KBM-7 (cell line): ENCODE results near the gene NOC2L.
"Not testable (repeated sequence)": the region's sequence is repeated elsewhere in the genome, so short reads cannot be mapped to it uniquely, and the experiment has no call there.

Experiments
- DNase-seq: peaks from one replicate; pipeline ENCODE4 v3.0.0-alpha.2; 2015
- in situ Hi-C: fragments of 300-500 bp; cut with MboI; formaldehyde crosslinking; loops from 2 replicates; pipeline ENCODE4 v1.14.3; 2020; ENCODE audit warnings: low sequenced_read_pairs, low pct_unique_long_range_greater_than_20kb, mixed read lengths

NOC2L gene

DNA sequence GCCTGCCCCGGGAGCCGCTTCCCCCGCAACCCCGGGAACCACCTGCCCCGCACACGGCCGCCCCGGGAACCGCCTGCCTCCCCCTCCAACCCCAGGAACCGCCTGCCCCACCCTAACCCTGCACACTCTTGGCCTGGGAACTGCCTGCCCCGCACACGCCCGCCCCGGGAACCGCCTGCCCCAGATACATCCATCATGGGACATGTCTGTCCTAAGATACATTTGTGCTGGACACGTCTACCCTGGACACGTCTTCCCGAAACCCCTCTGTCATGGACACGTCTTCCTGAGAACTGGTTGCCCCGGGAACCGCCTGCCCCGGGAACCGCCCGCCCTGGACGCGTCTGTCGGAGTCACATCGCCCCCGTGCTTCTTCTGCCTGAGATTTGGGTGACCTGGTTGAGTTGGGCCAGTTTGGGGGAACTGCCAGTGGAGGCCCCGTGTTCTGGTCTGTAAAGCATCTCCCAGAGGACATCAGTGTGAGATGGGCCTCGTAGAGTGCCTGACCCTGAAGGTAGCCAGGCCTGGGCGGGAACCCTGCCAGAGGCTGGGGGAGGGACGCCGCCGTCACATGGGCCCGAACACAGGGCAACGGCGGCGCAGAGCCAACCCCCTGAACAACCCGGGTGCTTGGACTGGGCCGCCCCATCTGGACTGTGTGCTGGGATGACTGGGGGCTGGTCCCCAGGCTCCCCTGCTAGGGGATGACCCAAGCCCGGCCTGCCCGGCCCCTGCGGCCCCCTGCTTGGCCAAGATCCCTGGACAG is 19.2 kb upstream of the NOC2L start:
- in situ Hi-C loops: no loop called here
- no peak for DNase-seq

DNA sequence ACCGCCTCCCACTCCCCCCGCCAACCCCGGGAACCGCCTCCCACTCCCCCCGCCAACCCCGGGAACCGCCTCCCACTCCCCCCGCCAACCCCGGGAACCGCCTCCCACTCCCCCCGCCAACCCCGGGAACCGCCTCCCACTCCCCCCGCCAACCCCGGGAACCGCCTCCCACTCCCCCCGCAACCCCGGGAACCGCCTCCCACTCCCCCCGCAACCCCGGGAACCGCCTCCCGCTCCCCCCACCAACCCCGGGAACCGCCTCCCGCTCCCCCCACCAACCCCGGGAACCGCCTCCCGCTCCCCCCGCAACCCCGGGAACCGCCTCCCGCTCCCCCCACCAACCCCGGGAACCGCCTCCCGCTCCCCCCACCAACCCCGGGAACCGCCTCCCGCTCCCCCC is 17.7 kb upstream of the NOC2L start:
- in situ Hi-C loops: not testable (repeated sequence)

DNA sequence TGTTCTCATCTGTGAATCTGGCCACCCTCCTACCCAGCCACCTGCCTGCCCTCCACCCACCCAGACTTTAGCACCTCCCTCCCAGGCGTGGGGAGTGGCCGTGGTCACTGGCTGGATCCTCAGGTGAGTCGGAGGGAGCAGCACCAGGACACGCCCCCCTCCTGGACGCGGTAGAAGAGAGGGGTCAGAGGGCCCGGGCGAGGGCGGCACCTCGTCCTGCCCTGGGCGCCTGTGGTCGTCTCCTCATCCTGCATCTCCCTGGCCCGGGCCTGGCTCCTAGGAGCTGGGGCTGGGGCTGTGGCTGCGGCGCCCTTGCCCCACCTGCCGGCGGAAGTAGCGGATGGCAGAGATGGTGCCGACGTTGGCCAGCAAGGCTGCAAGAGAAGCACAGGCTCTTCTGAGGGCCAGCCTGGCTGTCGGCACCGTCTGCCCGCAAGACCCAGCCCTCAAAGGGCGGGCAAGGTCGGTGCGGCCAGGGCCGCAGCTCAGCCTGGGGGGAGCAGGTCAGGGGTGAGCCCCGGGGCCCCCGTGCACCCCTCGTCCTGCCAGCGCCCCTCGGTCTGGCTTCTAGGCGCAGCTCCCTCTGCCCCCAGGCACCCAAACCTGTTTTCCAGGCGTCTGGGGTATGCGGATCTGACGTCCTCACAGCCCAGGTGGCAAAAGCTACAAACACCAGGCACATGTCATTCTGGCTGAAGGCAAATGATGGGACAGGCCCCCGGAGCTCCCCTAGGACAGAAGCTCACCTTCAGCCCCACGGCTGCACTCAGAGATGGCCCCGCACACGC is 17.0 kb upstream of the NOC2L start:
- in situ Hi-C loops: no loop called here
- peak; percentile 78 for DNase-seq

More for the DNA sequence above, 17.7 kb upstream of the NOC2L start:
- DNase-seq: not testable (repeated sequence)

DNA sequence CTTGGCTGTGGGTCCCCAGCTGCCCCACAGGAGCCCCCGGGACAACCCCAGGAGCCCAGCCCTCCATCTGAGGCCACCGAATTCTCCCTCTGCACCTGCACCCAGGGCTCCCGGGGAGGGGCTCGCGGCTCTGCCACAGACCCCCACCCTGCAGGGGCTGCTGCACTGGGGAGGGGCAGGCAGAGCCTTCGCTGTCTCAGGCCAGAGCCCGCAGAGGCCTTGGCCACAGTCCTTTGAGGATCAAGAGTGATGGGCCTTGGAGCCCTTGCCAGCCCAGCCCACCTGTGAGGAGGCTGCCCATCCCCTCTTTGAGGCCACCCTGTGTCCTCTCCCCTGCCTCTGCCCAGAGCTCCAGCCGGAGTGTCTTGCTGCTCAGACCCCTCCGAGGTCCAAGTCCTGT is 16.3 kb upstream of the NOC2L start:
- no peak for DNase-seq
- in situ Hi-C loops: no loop called here

DNA sequence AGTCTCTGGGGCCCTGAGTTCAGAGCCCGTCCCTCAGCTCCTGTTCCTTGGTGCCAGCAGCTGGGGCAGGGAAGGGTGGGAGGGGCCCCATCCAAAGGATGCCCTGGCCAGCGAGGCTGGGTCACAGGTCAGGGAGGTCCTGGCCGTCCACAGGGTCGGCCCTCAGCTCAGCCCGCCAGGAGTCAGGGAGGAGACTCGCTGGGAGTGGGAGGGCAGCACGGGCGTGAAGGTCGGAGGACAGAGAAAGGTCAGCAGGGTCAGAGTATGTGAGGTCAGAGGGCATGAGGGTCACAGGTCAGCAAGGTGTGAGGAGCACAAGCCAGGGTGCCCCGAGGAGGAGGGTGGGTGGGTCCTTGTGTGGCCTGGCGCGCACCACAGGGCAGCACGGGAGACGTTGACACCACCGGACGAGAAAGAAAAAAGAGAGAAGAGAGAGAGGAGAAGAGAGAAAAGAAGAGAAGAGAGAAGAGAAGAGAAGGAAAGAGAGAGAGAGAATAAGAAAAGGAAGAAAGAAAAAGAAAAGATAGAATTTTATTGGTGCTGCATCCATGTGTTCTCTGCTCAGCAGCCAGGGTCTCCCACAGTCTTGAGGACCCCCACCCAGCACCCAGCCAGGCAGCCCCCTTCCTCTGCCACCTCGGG is 15.8 kb upstream of the NOC2L start:
- in situ Hi-C loops: no loop called here

DNA sequence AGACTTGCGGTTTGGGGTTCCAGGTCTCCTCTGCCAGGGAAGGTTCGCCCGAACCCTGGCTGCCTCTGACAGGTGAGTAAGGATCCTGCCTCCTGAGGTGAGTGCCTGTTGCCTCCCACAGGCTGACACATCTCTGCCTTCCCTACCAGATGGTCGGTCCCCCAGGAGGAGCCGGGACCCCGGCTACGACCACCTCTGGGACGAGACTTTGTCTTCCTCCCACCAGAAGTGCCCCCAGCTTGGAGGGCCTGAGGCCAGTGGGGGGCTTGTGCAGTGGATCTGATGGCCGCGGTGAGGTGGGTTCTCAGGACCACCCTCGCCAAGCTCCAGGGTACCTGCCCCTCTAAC is 15.2 kb upstream of the NOC2L start:
- in situ Hi-C loops: no loop called here
- no peak for DNase-seq

More for the DNA sequence above, 15.8 kb upstream of the NOC2L start:
- DNase-seq: no peak

DNA sequence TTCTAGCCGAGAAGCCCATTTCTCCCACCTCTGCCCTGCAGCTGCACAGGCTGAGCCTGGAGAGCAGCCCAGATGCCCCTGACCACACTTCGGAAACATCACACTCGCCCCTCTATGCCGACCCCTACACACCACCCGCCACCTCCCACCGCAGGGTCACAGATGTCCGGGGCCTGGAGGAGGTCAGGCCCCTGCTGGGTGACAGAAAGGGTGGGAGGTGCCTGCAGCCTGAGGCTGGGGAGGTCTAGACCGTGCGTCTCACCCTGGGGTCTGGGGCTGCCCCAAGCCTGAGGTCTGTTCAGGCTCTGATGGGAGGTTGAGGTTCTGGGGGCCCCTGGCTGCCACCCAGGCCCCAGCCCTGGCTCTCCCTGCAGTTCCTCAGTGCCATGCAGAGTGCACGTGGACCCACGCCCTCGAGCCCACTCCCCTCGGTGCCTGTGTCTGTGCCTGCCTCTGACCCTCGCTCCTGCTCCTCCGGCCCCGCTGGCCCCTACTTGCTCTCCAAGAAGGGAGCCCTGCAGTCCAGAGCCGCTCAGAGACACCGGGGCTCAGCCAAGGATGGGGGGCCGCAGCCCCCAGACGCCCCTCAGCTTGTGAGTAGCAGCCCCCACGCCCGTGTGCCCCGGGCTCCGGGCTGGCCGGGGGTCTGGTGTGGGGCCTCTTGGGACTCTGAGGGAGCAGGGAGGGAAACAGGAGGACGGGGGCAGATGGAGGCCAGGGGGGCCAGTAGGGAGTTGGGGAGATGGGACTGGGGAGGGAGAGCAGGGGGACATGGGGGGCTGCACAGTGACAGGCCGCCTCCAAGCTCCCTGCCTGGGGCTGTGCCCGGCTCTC is 14.6 kb upstream of the NOC2L start:
- no peak for DNase-seq
- in situ Hi-C loops: no loop called here

DNA sequence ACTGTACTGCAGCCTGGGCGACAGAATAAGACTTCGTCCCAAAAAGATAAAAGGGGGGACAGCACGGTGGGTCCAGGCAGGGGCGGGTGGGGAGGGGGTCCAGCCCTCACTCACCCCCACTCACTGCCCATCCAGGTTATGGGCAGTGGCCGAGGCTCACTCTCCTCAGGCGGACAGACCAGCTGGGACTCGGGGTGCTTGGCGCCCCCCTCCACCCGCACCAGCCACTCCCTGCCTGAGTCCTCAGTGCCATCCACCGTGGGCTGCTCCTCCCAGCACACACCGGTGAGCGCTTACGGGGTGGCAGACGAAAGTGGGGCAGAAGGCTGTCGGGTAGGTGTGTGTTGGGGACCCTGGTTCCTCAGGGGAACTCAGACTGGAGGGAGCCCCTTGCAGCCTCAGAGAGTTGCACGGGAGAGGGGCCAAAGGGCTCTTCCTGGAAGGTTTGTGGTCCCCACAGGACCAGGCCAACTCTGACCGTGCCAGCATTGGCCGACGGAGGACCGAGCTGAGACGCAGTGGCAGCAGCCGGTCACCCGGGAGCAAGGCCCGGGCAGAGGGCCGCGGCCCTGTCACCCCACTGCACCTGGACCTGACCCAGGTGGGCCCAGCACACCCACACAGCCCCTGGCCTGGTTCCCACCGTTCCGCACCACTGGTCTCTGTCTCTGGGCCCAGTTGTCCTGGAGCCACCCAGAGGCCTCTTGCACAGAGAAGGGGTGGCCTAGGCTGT is 13.8 kb upstream of the NOC2L start:
- in situ Hi-C loops: no loop called here
- no peak for DNase-seq

DNA sequence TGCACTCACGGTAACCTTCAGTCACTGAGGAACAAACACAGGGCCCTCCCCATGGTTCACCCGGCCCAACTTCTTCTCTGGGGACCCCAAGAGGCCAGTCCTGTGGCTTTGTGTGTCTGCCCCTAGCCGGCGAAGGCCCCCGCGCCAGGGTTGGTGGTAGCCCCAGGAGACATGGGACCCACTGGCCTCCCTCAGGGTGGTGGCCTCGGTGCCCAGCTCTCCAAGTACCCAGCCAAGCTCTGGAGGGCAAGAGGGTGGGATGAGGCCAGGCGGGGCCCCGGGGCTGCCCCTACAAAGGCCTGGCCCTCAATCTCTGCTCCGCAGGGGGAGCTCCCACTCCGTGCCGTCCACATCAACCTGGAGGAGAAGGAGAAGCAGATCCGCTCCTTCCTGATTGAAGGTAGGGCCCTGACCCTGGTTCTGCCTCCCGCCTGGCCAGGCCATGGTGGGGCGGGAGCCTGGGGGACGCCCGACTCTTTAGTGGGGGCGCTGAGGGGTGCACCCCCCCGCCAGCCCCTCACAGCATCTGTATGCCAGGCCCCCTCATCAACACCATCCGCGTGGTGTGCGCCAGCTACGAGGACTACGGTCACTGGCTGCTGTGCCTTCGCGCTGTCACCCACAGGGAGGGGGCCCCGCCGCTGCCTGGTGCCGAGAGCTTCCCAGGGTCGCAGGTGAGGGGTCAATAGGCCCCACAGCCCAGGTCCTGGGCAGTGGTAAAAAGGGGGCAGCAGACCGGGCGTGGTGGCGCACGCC is 12.9 kb upstream of the NOC2L start:
- in situ Hi-C loops: no loop called here

DNA sequence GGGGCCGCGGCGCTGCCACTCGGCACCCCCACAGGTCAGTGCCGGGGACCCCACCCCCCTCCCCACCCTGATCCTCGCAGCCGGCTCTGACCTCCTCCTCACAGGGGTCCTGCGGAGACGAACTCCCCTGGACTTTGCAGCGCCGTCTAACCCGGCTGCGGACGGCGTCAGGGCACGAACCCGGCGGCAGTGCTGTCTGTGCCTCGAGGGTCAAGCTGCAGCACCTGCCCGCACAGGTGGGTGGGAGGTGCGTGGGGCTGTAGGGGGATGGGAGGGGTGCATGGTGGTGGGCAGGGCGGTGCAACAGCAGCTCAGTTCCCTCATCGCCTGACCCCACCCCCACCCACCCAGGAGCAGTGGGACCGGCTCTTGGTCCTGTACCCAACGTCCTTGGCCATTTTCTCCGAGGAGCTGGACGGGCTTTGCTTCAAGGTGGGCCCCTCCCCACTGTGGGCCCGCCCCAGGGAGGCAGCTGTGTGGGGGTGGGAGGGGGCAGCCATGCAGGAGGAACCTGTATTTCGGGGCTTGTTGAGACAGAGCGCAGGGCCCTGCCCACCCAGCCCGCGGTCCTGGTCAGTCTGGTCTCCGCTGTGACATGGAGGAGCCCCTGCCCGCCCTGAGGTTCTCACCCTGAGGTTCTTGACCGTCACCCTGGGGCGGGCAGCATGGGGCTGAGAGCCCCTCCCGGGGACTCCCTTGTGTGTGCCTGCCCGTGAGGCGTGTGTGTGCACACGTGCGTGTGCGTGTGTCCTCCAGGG is 12.1 kb upstream of the NOC2L start:
- DNase-seq: no peak
- in situ Hi-C loops: no loop called here

More for the DNA sequence above, 12.9 kb upstream of the NOC2L start:
- no peak for DNase-seq

DNA sequence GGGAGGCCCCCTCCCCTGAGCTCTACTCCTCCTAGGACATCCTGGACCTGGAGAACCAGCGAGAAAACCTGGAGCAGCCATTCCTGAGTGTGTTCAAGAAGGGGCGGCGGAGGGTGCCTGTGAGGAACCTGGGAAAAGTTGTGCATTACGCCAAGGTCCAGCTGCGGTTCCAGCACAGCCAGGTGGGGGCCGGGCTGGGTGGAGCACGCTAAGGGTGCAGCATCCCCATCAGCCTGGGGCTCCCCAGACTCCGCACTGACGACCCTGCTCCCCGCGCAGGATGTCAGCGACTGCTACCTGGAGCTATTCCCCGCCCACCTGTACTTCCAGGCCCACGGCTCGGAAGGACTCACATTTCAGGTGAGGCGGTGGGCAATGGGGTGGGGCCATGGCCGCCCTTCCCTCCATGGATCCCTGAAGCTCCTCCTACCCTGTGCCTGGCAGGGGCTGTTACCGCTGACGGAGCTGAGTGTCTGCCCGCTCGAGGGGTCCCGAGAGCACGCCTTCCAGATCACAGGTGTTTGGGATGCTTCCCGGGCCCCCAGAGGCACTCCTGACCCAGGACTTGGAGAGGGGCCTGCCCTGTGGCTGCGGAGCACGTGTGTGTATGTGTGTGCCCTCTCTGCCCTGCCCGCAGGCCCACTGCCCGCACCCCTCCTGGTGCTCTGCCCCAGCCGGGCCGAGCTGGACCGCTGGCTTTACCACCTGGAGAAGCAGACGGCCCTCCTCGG is 11.4 kb upstream of the NOC2L start:
- in situ Hi-C loops: no loop called here
- DNase-seq: no peak

DNA sequence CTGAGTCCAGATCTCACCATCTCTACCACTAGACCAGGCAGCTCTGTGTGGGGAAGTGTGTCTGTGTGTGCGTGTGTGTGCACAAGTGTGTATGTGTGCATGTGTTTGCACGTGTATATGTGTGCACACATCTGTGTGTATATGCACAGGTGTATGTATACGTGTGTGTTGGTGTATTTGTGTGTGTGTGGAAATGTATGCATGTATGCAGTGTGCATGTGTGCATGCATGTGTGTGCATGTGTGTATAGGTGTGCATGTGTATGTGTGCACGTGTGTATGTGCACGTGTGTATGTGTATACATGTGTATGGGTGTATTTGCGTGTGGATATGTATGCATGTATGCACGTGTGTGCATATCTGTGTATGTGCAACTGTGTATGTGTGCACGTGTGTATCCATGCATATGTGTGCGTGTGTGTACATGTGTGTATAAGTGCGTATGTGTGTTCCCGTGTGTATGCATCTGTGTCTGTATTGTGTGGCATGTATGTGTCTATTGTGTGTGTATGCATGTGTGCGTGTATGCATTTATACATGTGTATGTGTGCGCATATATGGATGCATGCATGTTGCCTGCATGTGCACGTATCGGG is 10.3 kb upstream of the NOC2L start:
- no peak for DNase-seq
- in situ Hi-C loops: no loop called here

DNA sequence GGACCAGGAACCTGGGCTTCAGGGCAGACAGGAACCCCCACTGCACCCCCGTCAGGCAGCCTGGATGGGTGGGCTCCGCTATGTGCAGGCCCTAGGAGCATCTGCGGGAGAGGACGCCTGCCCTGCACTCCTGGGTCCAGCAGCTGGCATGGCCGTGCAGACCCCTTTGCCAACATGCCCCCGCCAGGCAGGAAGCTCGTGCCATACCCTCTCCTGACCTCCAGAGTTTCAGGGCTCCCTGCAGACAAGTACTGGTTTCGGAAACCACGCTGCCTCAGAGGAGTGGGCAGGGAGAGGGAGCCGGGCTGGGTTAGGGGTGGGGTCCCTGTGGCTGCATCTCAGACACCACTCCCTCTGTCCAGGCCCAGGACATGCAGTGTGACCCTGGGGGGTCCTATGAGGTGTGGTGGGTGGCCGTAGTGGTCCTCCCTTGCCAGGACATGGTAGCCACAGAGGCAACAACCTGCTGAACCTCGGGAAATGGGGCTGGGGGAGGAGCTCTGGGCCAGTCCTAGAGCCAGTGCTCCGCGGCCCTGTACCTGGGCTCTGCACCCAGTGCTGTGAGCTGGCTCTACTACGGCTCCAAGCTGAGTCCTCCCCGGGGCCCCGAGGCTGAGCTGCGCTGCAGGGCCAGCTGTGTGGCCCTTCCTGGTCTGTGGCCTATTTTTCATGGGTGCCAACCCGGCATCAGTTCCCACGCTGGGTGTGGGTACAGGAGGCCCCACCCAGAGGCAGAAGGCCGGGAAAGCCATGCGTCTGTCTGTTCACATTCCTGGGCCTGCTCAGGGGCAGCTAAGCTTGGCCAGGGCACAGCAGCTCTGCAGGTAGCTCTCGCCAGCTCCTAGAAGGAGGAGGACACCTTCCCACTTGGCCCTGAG is 8.6 kb upstream of the NOC2L start:
- DNase-seq: no peak
- in situ Hi-C loops: no loop called here

DNA sequence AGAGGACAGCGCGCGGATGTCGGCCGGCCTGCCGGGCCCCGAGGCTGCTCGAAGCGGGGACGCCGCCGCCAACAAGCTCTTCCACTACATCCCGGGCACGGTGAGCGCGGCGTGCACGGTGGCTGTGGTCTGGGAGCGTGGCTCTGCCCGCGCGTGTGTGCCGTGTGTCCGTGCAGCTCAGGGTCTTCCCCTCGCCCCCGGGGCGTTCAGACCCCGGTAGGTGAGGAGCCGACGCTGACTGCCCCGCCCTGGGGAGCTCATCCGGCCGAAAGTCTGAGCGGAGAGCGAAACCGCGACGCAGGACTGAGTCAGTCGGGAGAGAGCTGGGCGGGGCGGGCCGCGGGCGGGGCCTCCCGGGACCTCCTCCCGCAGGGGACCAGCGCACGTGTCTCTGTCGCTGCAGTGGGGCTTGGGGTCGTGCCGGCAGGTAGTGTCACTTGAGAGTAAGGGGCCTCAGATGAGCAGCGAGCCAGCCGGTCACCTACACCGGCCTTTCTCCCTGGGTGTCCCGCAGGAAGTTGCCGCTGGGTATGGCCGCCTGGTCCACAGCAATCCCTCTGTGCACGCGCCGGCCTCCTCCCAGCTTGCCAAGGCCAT is 7.7 kb upstream of the NOC2L start:
- in situ Hi-C loops: no loop called here

DNA sequence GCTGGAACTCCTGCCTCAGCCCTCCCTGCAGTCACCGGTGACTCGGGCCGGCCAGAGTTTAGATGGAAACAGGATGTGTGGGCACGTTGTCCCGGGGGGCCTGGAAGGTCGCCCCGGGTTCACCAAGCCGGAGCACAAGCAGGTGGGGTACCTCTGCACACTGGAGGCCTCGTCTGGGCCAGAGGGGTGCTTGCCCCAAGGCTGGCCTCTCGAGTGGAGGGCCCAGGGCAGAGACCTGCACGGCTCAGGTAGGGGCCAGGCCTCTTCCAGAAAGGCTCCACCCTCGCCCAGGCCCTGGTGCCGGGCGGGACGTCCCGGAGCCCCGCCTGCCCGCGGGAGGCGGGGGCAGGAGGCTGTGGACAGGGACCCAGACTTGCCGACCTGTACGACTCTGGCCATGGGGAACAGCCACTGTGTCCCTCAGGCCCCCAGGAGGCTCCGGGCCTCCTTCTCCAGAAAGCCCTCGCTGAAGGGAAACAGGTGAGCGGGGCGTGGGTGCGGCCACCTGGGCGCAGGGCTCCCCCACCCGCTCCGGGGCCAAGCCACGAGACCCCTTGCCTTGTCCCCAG is 7.2 kb upstream of the NOC2L start, which contains the start of gene PLEKHN1:
Gene PLEKHN1 (plus strand): TSS at position 348 of the 569 bp plus-strand sequence. CDS start 50 bp downstream, at position 398.
- DNase-seq: no peak
- in situ Hi-C loops: no loop called here

More for the DNA sequence above, 7.7 kb upstream of the NOC2L start:
- DNase-seq: peak; percentile 54
